Stimulated activated naive B cell treated with anti-CD40 and anti-IgM and Interleukin-4, amounts not matched to agents 10 μg/mL and 1 μg/mL and 100 μg/mL, for 72 hours (primary cell): ENCODE results near the gene SCYL3.
A peak's percentile ranks its signal among the peaks of the same experiment; 100 is the strongest.
"Not testable (repeated sequence)": the region's sequence is repeated elsewhere in the genome, so short reads cannot be mapped to it uniquely, and the experiment has no call there.

Experiments
- ATAC-seq, 2 donors: fragments of 150-1000 bp; cut with Tn5 transposase; replicated peaks; 2 replicates each; pipeline ENCODE4 v1.10.0; 2021; ENCODE audit warnings: moderate library complexity in 1 of 2
- DNase-seq: peaks from one replicate; pipeline ENCODE4 v3.0.0; 2021
- H3K27ac Mint-ChIP-seq: one replicate; pipeline ENCODE4 v1.8.0; 2022; ENCODE audit warnings: mild to moderate bottlenecking, mixed read lengths
- H3K27me3 Mint-ChIP-seq, 2 donors: one replicate each; pipeline ENCODE4 v1.8.0; 2022; ENCODE audit warnings: mixed read lengths in 2 of 2
- H3K36me3 Mint-ChIP-seq, 2 donors: one replicate each; pipeline ENCODE4 v1.8.0; 2022; ENCODE audit warnings: mixed read lengths in 2 of 2, mild to moderate bottlenecking in 1 of 2
- H3K4me1 Mint-ChIP-seq, 2 donors: one replicate each; pipeline ENCODE4 v1.8.0; 2022; ENCODE audit warnings: mixed read lengths in 2 of 2, mild to moderate bottlenecking in 1 of 2
- H3K4me3 Mint-ChIP-seq, 2 donors: one replicate each; pipeline ENCODE4 v1.8.0; 2022; ENCODE audit warnings: mild to moderate bottlenecking in 2 of 2, mixed read lengths in 2 of 2, moderate library complexity in 1 of 2
- H3K9me3 Mint-ChIP-seq, 2 donors: one replicate each; pipeline ENCODE4 v1.8.0; 2022; ENCODE audit warnings: mixed read lengths in 2 of 2, mild to moderate bottlenecking in 1 of 2

The SCYL3 gene

GRCh38 chr1:169838942-169839341 lies 54.8 kb downstream of the SCYL3 start:
- no peak for DNase-seq
- Mint-ChIP-seq H3K27ac (no peak overlapping the region), H3K27me3 (no peaks in the 10 kb centered on the region), H3K4me3 (no peak overlapping the region), H3K9me3 (peaks cover 15 to 19% of the 10 kb centered on the region in 2 donors), H3K36me3 (peaks cover 49 to 54% of the 10 kb centered on the region in 2 donors), H3K4me1 (peaks cover 0 to 2% of the 10 kb centered on the region in 2 donors)
- no peak for ATAC-seq

- ATAC-seq, result no peak
- peaks cover 47 to 49% of the 10 kb centered on the region in 2 donors for H3K36me3 Mint-ChIP-seq
- no peak for DNase-seq
- H3K9me3 Mint-ChIP-seq, result peaks cover 15 to 19% of the 10 kb centered on the region in 2 donors
- H3K4me1 Mint-ChIP-seq, result peaks cover 0 to 2% of the 10 kb centered on the region in 2 donors
- H3K27ac Mint-ChIP-seq, result no peak overlapping the region
- H3K4me3 Mint-ChIP-seq, result no peak overlapping the region
- no peaks in the 10 kb centered on the region for H3K27me3 Mint-ChIP-seq
Observed at GRCh38 chr1:169836198-169836597, 57.5 kb downstream of the SCYL3 start.

GRCh38 chr1:169835647-169836046 lies 58.0 kb downstream of the SCYL3 start:
- H3K36me3 Mint-ChIP-seq, result peaks cover 43 to 46% of the 10 kb centered on the region in 2 donors
- H3K4me1 Mint-ChIP-seq, result peaks cover 0 to 2% of the 10 kb centered on the region in 2 donors
- no peak for DNase-seq
- H3K9me3 Mint-ChIP-seq, result peaks cover 10 to 15% of the 10 kb centered on the region in 2 donors
- ATAC-seq, result no peak
- H3K4me3 Mint-ChIP-seq, result no peak overlapping the region
- H3K27me3 Mint-ChIP-seq, result no peaks in the 10 kb centered on the region
- H3K27ac Mint-ChIP-seq, result no peak overlapping the region

- H3K27me3 Mint-ChIP-seq, result no peaks in the 10 kb centered on the region
- peaks cover 0 to 2% of the 10 kb centered on the region in 2 donors for H3K4me1 Mint-ChIP-seq
- peaks cover 38 to 43% of the 10 kb centered on the region in 2 donors for H3K36me3 Mint-ChIP-seq
- DNase-seq (no peak), ATAC-seq (no peak)
- no peak overlapping the region for H3K27ac Mint-ChIP-seq
- H3K9me3 Mint-ChIP-seq, result peaks cover 6 to 9% of the 10 kb centered on the region in 2 donors
- no peak overlapping the region for H3K4me3 Mint-ChIP-seq
Observed at GRCh38 chr1:169834869-169835268, 58.8 kb downstream of the SCYL3 start.

GRCh38 chr1:169833179-169833901 lies 60.4 kb downstream of the SCYL3 start:
- no peak for DNase-seq
- peaks cover 0 to 2% of the 10 kb centered on the region in 2 donors for H3K4me1 Mint-ChIP-seq

GRCh38 chr1:169829671-169830070 lies 64.0 kb downstream of the SCYL3 start:
- H3K4me1 Mint-ChIP-seq, result no peaks in the 10 kb centered on the region
- H3K9me3 Mint-ChIP-seq, result peaks cover 0 to under 1% of the 10 kb centered on the region in 2 donors
- no peak overlapping the region for H3K27ac Mint-ChIP-seq
- no peak overlapping the region for H3K4me3 Mint-ChIP-seq
- no peaks in the 10 kb centered on the region for H3K27me3 Mint-ChIP-seq
- ATAC-seq (no peak), DNase-seq (no peak)
- H3K36me3 Mint-ChIP-seq, result peaks cover 24 to 28% of the 10 kb centered on the region in 2 donors

More at GRCh38 chr1:169833179-169833901, 60.4 kb downstream of the SCYL3 start:
- Mint-ChIP-seq H3K27me3 (no peaks in the 10 kb centered on the region), H3K9me3 (peaks cover 2 to 3% of the 10 kb centered on the region in 2 donors), H3K36me3 (peaks cover 25 to 30% of the 10 kb centered on the region in 2 donors), H3K27ac (no peak overlapping the region), H3K4me3 (no peak overlapping the region)
- no peak for ATAC-seq

- DNase-seq, result no peak
- H3K9me3 Mint-ChIP-seq, result no peaks in the 10 kb centered on the region
- no peak overlapping the region for H3K27ac Mint-ChIP-seq
- H3K4me3 Mint-ChIP-seq, result no peak overlapping the region
- no peaks in the 10 kb centered on the region for H3K4me1 Mint-ChIP-seq
- ATAC-seq, result no peak
- H3K36me3 Mint-ChIP-seq, result peaks cover 20 to 21% of the 10 kb centered on the region in 2 donors
- no peaks in the 10 kb centered on the region for H3K27me3 Mint-ChIP-seq
Observed at GRCh38 chr1:169824153-169824552, 69.5 kb downstream of the SCYL3 start.

GRCh38 chr1:169821500-169821899 lies 72.2 kb downstream of the SCYL3 start:
- peaks cover 16 to 22% of the 10 kb centered on the region in 2 donors for H3K36me3 Mint-ChIP-seq

GRCh38 chr1:169816617-169817016 lies 77.1 kb downstream of the SCYL3 start:
- Mint-ChIP-seq H3K4me1 (no peaks in the 10 kb centered on the region), H3K36me3 (peaks cover 12 to 28% of the 10 kb centered on the region in 2 donors), H3K27ac (no peak overlapping the region), H3K27me3 (no peaks in the 10 kb centered on the region), H3K9me3 (peaks cover 0 to 1% of the 10 kb centered on the region in 2 donors), H3K4me3 (no peak overlapping the region)
- DNase-seq (no peak), ATAC-seq (no peak)

More at GRCh38 chr1:169821500-169821899, 72.2 kb downstream of the SCYL3 start:
- DNase-seq (no peak), ATAC-seq (no peak)
- H3K4me3 Mint-ChIP-seq, result no peak overlapping the region
- no peaks in the 10 kb centered on the region for H3K4me1 Mint-ChIP-seq
- no peaks in the 10 kb centered on the region for H3K9me3 Mint-ChIP-seq
- H3K27ac Mint-ChIP-seq, result no peak overlapping the region
- no peaks in the 10 kb centered on the region for H3K27me3 Mint-ChIP-seq

GRCh38 chr1:169814265-169814664 lies 79.4 kb downstream of the SCYL3 start:
- H3K27me3 Mint-ChIP-seq, result no peaks in the 10 kb centered on the region
- peaks cover 0 to 1% of the 10 kb centered on the region in 2 donors for H3K9me3 Mint-ChIP-seq
- no peak overlapping the region for H3K4me3 Mint-ChIP-seq
- DNase-seq, result no peak
- H3K4me1 Mint-ChIP-seq, result no peaks in the 10 kb centered on the region
- H3K36me3 Mint-ChIP-seq, result peaks cover 10 to 29% of the 10 kb centered on the region in 2 donors
- no peak overlapping the region for H3K27ac Mint-ChIP-seq
- no peak for ATAC-seq

- no peak for ATAC-seq
- DNase-seq, result no peak
- no peaks in the 10 kb centered on the region for H3K4me1 Mint-ChIP-seq
Observed at GRCh38 chr1:169812131-169812530, 81.6 kb downstream of the SCYL3 start.

GRCh38 chr1:169811418-169812035 lies 82.2 kb downstream of the SCYL3 start:
- not testable (repeated sequence) for ATAC-seq, H3K4me3 Mint-ChIP-seq, H3K9me3 Mint-ChIP-seq, H3K27ac Mint-ChIP-seq, H3K27me3 Mint-ChIP-seq, H3K4me1 Mint-ChIP-seq, DNase-seq
- peaks cover 21 to 30% of the 10 kb centered on the region in 2 donors for H3K36me3 Mint-ChIP-seq

More at GRCh38 chr1:169812131-169812530, 81.6 kb downstream of the SCYL3 start:
- H3K36me3 Mint-ChIP-seq, result peaks cover 18 to 26% of the 10 kb centered on the region in 2 donors
- H3K9me3 Mint-ChIP-seq, result peaks cover 0 to 1% of the 10 kb centered on the region in 2 donors
- H3K27ac Mint-ChIP-seq, result no peak overlapping the region
- H3K27me3 Mint-ChIP-seq, result no peaks in the 10 kb centered on the region
- no peak overlapping the region for H3K4me3 Mint-ChIP-seq

GRCh38 chr1:169809370-169810095 lies 84.2 kb downstream of the SCYL3 start:
- peak; percentile 29 to 52 for ATAC-seq
- Mint-ChIP-seq H3K27ac (no peak overlapping the region), H3K9me3 (peaks cover 0 to 1% of the 10 kb centered on the region in 2 donors), H3K4me1 (no peaks in the 10 kb centered on the region), H3K27me3 (no peaks in the 10 kb centered on the region), H3K36me3 (peaks cover 21 to 22% of the 10 kb centered on the region in 2 donors), H3K4me3 (no peak overlapping the region)
- no peak for DNase-seq

GRCh38 chr1:169804941-169805340 lies 88.8 kb downstream of the SCYL3 start:
- DNase-seq (no peak), ATAC-seq (no peak)
- H3K4me1 Mint-ChIP-seq, result no peaks in the 10 kb centered on the region
- H3K27me3 Mint-ChIP-seq, result no peaks in the 10 kb centered on the region
- peaks cover 11 to 12% of the 10 kb centered on the region in 2 donors for H3K36me3 Mint-ChIP-seq
- no peak overlapping the region for H3K27ac Mint-ChIP-seq
- no peaks in the 10 kb centered on the region for H3K9me3 Mint-ChIP-seq
- no peak overlapping the region for H3K4me3 Mint-ChIP-seq
